Measurements from ENCODE around the gene TUT4. TPM values are rescaled to one million over a fixed set of nuclear protein-coding genes. Genes with fewer than 3 reads are reported as not detected.
A peak's percentile ranks its signal among the peaks of the same experiment; 100 is the strongest.
"Not testable (repeated sequence)": the region's sequence is repeated elsewhere in the genome, so short reads cannot be mapped to it uniquely, and the experiment has no call there.

TUT4 gene
- total and polyA plus RNA-seq, 10 donors: 31.7 to 120 (median 79.2) TPM

- Histone ChIP-seq H3K9me3 (no peaks in the 10 kb centered on the region), H3K27ac (peak overlapping the region in 1 of 8 donors; percentile 30), H3K4me3 (no peak overlapping the region), H3K4me1 (peaks cover 0 to 6% (median 0%) of the 10 kb centered on the region in 6 donors), H3K27me3 (replicated peaks in 1 of 7) (no peaks in the 10 kb centered on the region), H3K36me3 (no peaks in the 10 kb centered on the region)
- intact Hi-C loops (cut with DNase I; ENCODE audit: low total_unique reads): no loop called here
- DNase-seq: no peak
- no peak for TF ChIP-seq POLR2A (IDR thresholded peaks at IDR 0.05)
- no peak for TF ChIP-seq POLR2AphosphoS5 (IDR thresholded peaks at IDR 0.05)
- no peak for TF ChIP-seq CTCF (IDR thresholded peaks at IDR 0.05 in 8 of 11, conservative IDR thresholded peaks at IDR 0.05 in 3 of 11)
- 81 to 88% (median 84%) methylated on average over 10 of the region's 10 CpGs for WGBS, 5 donors
Measured at GRCh38 chr1:52582116-52582696, 29.3 kb upstream of the TUT4 start.

GRCh38 chr1:52580283-52580682 lies 27.4 kb upstream of the TUT4 start:
- H3K9me3 ChIP-seq: no peaks in the 10 kb centered on the region
- H3K27ac ChIP-seq: no peak overlapping the region
- no peak for DNase-seq
- H3K27me3 ChIP-seq (replicated peaks in 1 of 7): no peaks in the 10 kb centered on the region
- no peak for TF ChIP-seq CTCF (IDR thresholded peaks at IDR 0.05 in 8 of 11, conservative IDR thresholded peaks at IDR 0.05 in 3 of 11)
- TF ChIP-seq POLR2A (IDR thresholded peaks at IDR 0.05): no peak
- TF ChIP-seq POLR2AphosphoS5 (IDR thresholded peaks at IDR 0.05): no peak
- intact Hi-C loops (cut with DNase I; ENCODE audit: low total_unique reads): no loop called here
- no peaks in the 10 kb centered on the region for H3K36me3 ChIP-seq
- WGBS, 5 donors: 87 to 95% (median 93%) methylated on average over 3 of the region's 3 CpGs
- peaks cover 0 to 6% (median 0%) of the 10 kb centered on the region in 6 donors for H3K4me1 ChIP-seq
- H3K4me3 ChIP-seq: no peak overlapping the region

GRCh38 chr1:52579415-52579814 lies 26.5 kb upstream of the TUT4 start:
- Histone ChIP-seq H3K4me1 (peaks cover 0 to 6% (median 0%) of the 10 kb centered on the region in 6 donors), H3K9me3 (no peaks in the 10 kb centered on the region)
- DNase-seq: no peak

GRCh38 chr1:52578066-52578465 lies 25.2 kb upstream of the TUT4 start:
- H3K36me3 ChIP-seq; H3K27ac ChIP-seq; H3K9me3 ChIP-seq; intact Hi-C loops (cut with DNase I; ENCODE audit: low total_unique reads); DNase-seq; H3K4me1 ChIP-seq; H3K4me3 ChIP-seq; H3K27me3 ChIP-seq (replicated peaks in 1 of 7): not testable (repeated sequence)
- WGBS, 5 donors: 90 to 99% (median 96%) methylated on average over 3 of the region's 3 CpGs

More at GRCh38 chr1:52579415-52579814, 26.5 kb upstream of the TUT4 start:
- no peaks in the 10 kb centered on the region for H3K27me3 ChIP-seq (replicated peaks in 1 of 7)
- TF ChIP-seq CTCF (IDR thresholded peaks at IDR 0.05 in 8 of 11, conservative IDR thresholded peaks at IDR 0.05 in 3 of 11) (no peak), POLR2A (IDR thresholded peaks at IDR 0.05) (no peak), POLR2AphosphoS5 (IDR thresholded peaks at IDR 0.05) (no peak)
- H3K27ac ChIP-seq: no peak overlapping the region
- H3K4me3 ChIP-seq: no peak overlapping the region
- WGBS, 5 donors: 29 to 40% (median 38%) methylated on average over 2 of the region's 2 CpGs
- intact Hi-C loops (cut with DNase I; ENCODE audit: low total_unique reads): no loop called here
- no peaks in the 10 kb centered on the region for H3K36me3 ChIP-seq

- Histone ChIP-seq H3K4me3 (no peak overlapping the region), H3K27me3 (replicated peaks in 1 of 7) (no peaks in the 10 kb centered on the region)
Measured at GRCh38 chr1:52576074-52576473, 23.2 kb upstream of the TUT4 start.

More at GRCh38 chr1:52576074-52576473, 23.2 kb upstream of the TUT4 start:
- H3K36me3 ChIP-seq: no peaks in the 10 kb centered on the region
- H3K9me3 ChIP-seq: no peaks in the 10 kb centered on the region
- H3K4me1 ChIP-seq: no peaks in the 10 kb centered on the region
- no peak for DNase-seq
- no peak overlapping the region for H3K27ac ChIP-seq
- WGBS, 5 donors: 98 to 100% (median 100%) methylated on average over 1 of the region's 1 CpG
- intact Hi-C loops (cut with DNase I; ENCODE audit: low total_unique reads): no loop called here
- TF ChIP-seq CTCF (IDR thresholded peaks at IDR 0.05 in 8 of 11, conservative IDR thresholded peaks at IDR 0.05 in 3 of 11) (no peak), POLR2A (IDR thresholded peaks at IDR 0.05) (no peak)
